H1 (cell line): ENCODE results near the gene SLC16A8. TPM values are rescaled to one million over a fixed set of nuclear protein-coding genes. Genes with fewer than 3 reads are reported as not detected.

Experiments used
- CHD7 ChIP-seq: fragments of 300-600 bp; sonication (generic); IDR thresholded peaks from 2 replicates; pipeline ENCODE4 v1.7.1; 2012; ENCODE audit warnings: low read length, moderate library complexity, mild to moderate bottlenecking, inconsistent platforms; ENCODE audit not compliant: insufficient replicate concordance
- SRF ChIP-seq: IDR thresholded peaks from 2 replicates; pipeline ENCODE4 v1.6.1; 2011; ENCODE audit warnings: mild to moderate bottlenecking, low read depth, low read length, moderate library complexity
- TEAD4 ChIP-seq: IDR thresholded peaks from 2 replicates; pipeline ENCODE4 v1.6.1; 2012; ENCODE audit warnings: low read depth, low read length, inconsistent platforms, mixed read lengths
- ZNF274 ChIP-seq: IDR thresholded peaks from 2 replicates; pipeline ENCODE4 v1.7.0; 2012; ENCODE audit warnings: low read length, borderline replicate concordance; ENCODE audit errors: extremely low read depth
- polyA plus RNA-seq, 7 experiments: library from polyadenylated mRNA; depleted of rRNA in 3 of 7; stranded (reverse) in 5 of 7; unstranded in 2 of 7; fragments of >200 nt in 5 of 7; fragments of 200-250 nt in 2 of 7; gene quantifications; 1 replicate in 5 of 7; 2 replicates in 1 of 7; 4 replicates in 1 of 7; pipeline versions ENCODE4 v1.2.1 to v1.2.3, GENCODE V29; 2011 to 2013; ENCODE audit warnings: missing spikeins in 2 of 7, mixed read lengths in 2 of 7
- total RNA-seq: library from RNA; stranded (reverse); fragmentation: NEBNext Ultra II Directional; extraction: Animal tissue kit (Norgen Biotek cat#: 25700); gene quantifications from 2 replicates; pipeline ENCODE4 v1.2.1, GENCODE V29; 2021

The SLC16A8 gene
- total and polyA plus RNA-seq, 2 of the 8 experiments (the other 6 are each of a cell fraction or from before 2014, with no cell fraction given), result 0.70 TPM; not detected in 1

DNA sequence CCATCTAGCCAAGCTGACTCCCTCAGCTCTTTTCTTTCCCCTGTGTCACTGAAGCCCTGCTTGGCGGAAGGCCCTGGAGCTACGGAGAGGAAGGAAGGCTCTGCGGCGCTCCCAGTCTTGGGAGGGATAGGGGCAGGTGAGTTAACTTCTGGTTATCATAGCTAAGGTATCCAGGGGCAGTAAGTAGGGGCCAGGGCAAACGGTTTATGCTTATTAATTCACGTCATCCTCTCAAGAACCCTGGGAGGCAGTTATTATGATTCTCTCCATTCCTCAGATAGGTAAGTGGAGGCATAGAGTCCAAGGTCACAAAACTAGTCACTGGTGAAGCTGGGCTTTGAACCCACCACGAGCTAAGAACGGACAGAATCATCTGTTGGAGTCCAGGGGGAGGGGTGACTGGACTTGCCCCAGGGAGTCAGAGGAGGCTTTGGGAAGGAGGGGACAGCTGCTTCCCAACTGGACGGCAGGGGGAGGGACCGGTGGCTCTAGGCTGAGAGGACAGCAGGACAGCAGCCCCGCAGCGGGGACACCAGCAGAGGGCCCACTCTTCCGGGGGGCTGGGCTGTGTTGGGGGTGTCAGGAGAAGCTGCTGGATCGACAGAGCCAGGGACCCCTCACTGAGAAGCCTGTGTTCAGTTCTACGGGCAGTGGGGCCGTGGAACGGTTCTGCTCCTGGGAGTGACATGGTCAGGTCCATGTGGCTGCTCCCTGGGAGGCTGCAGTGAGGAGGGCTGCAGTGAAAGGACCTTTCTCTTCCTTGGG is 23.0 kb upstream of the SLC16A8 start (continued):
- TF ChIP-seq CHD7, result no peak
- no peak for TF ChIP-seq ZNF274
- TF ChIP-seq SRF, result no peak
- no peak for TF ChIP-seq TEAD4
